ENCODE data around the gene PRKD1. TPM values are rescaled to one million over a fixed set of nuclear protein-coding genes. Genes with fewer than 3 reads are reported as not detected.

Gene PRKD1
- total and polyA plus RNA-seq, 2 of the 13 experiments (the other 11 are each of a cell fraction or from before 2014, with no cell fraction given), result 0.22 to 1.3 TPM

GRCh38 chr14:29799464-29800095 is 128.1 kb downstream of the PRKD1 start (continued):
- TF ChIP-seq, protein P1, sequence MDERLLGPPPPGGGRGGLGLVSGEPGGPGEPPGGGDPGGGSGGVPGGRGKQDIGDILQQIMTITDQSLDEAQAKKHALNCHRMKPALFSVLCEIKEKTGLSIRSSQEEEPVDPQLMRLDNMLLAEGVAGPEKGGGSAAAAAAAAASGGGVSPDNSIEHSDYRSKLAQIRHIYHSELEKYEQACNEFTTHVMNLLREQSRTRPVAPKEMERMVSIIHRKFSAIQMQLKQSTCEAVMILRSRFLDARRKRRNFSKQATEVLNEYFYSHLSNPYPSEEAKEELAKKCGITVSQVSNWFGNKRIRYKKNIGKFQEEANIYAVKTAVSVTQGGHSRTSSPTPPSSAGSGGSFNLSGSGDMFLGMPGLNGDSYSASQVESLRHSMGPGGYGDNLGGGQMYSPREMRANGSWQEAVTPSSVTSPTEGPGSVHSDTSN (CRISPR knock-in tag; IDR thresholded peaks at IDR 0.05), result no peak

GRCh38 chr14:29798811-29799210 is 128.8 kb downstream of the PRKD1 start:
- no peaks in the 10 kb centered on the region for H3K79me2 ChIP-seq (ENCODE audit: insufficient read depth, low read length)
- H3K27me3 ChIP-seq (ENCODE audit: control insufficient read depth in 1 of 2, insufficient read depth in 2 of 2, low read length in 2 of 2), result no peaks in the 10 kb centered on the region
- CTCF ChIA-PET (ENCODE audit: low intra/inter-chr PET ratio, low total read pairs), result no interaction called here
- no TSS peak for BruUV-seq (replicated peaks)
- no peak overlapping the region for H3K27ac ChIP-seq (ENCODE audit: extremely low read length, insufficient read depth, low read length)
- H3K36me3 ChIP-seq (replicated peaks in 1 of 2; ENCODE audit: control insufficient read depth in 1 of 2, insufficient read depth in 2 of 2, low read length in 2 of 2), result no peaks in the 10 kb centered on the region
- TF ChIP-seq SETDB1 (CRISPR knock-in tag; IDR thresholded peaks at IDR 0.05; ENCODE audit: borderline replicate concordance) (no peak), PAF1 (CRISPR knock-in tag; IDR thresholded peaks at IDR 0.05) (no peak), MEIS1 (CRISPR knock-in tag; IDR thresholded peaks at IDR 0.05; ENCODE audit: borderline replicate concordance) (no peak), ZFP91 (CRISPR knock-in tag; IDR thresholded peaks at IDR 0.05; ENCODE audit: borderline replicate concordance) (no peak), MTERF4 (CRISPR knock-in tag; IDR thresholded peaks at IDR 0.05) (no peak), ZEB1 (IDR thresholded peaks at IDR 0.05; ENCODE audit: insufficient replicate concordance, low read depth) (no peak), ZNF362 (CRISPR knock-in tag; IDR thresholded peaks at IDR 0.05; ENCODE audit: borderline replicate concordance) (no peak), MTF2 (CRISPR knock-in tag; IDR thresholded peaks at IDR 0.05; ENCODE audit: borderline replicate concordance) (no peak), ZNF737 (CRISPR knock-in tag; IDR thresholded peaks at IDR 0.05; ENCODE audit: borderline replicate concordance) (no peak), GPN1 (CRISPR knock-in tag; IDR thresholded peaks at IDR 0.05; ENCODE audit: borderline replicate concordance) (no peak), NFIC (IDR thresholded peaks at IDR 0.05; ENCODE audit: low read length) (no peak)
- TF ChIP-seq, protein P2, sequence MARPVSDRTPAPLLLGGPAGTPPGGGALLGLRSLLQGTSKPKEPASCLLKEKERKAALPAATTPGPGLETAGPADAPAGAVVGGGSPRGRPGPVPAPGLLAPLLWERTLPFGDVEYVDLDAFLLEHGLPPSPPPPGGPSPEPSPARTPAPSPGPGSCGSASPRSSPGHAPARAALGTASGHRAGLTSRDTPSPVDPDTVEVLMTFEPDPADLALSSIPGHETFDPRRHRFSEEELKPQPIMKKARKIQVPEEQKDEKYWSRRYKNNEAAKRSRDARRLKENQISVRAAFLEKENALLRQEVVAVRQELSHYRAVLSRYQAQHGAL (CRISPR knock-in tag; IDR thresholded peaks at IDR 0.05; ENCODE audit: not compliant biosample characterization), result no peak
- peaks cover 94% of the 10 kb centered on the region for H3K9me3 ChIP-seq (ENCODE audit: low read length)
- POLR2A ChIA-PET, result no interaction called here
- no peak overlapping the region for H3K4me3 ChIP-seq (replicated peaks in 1 of 3; ENCODE audit: insufficient read depth in 1 of 3, low read depth in 2 of 3, low read length in 3 of 3)
- WGBS (ENCODE audit: low lambda C conversion rate), result 2% methylated on average over 2 of the region's 2 CpGs
- H3K4me1 ChIP-seq (ENCODE audit: insufficient read depth, low read length), result no peaks in the 10 kb centered on the region
- FAIRE-seq (no peak), DNase-seq (ENCODE audit: low spot score) (no peak), ATAC-seq (no peak)
- in situ Hi-C loops (cut with HindIII; ENCODE audit: extremely low pct_ligation_motif_present, low pct_unique_long_range_greater_than_20kb), result no loop called here
- H2AFZ ChIP-seq (ENCODE audit: low read length), result no peak overlapping the region
- H4K20me1 ChIP-seq (ENCODE audit: insufficient read depth, low read length), result no peaks in the 10 kb centered on the region
- no peak overlapping the region for H3K4me2 ChIP-seq (ENCODE audit: low read depth, low read length)
- intact Hi-C loops (cut with micrococcal nuclease; ENCODE audit: unreplicated experiment), result no loop called here
- H3K9ac ChIP-seq (ENCODE audit: insufficient read depth, low read depth, low read length), result no peak overlapping the region

All from HepG2 (cell line).